Mucosa of rectum (tissue), 2 donors: ENCODE measurements around the gene OTOP2.
A peak's percentile ranks its signal among the peaks of the same experiment; 100 is the strongest.

Experiments
- H3K27ac ChIP-seq, 2 donors: one replicate each; pipeline ENCODE4 v1.7.0; 2013; ENCODE audit warnings: inconsistent platforms in 2 of 2, low read depth in 2 of 2, low read length in 2 of 2
- H3K27me3 ChIP-seq, 2 donors: one replicate each; pipeline ENCODE4 v1.7.0; 2013; ENCODE audit warnings: low read length in 2 of 2; ENCODE audit not compliant: control insufficient read depth in 2 of 2, insufficient read depth in 2 of 2
- H3K36me3 ChIP-seq, 2 donors: one replicate each; pipeline ENCODE4 v1.7.0; 2013; ENCODE audit warnings: low read length in 2 of 2; ENCODE audit not compliant: control insufficient read depth in 2 of 2, insufficient read depth in 2 of 2
- H3K4me1 ChIP-seq, 2 donors: one replicate each; pipeline ENCODE4 v1.7.0; 2013; ENCODE audit warnings: low read length in 2 of 2, mild to moderate bottlenecking in 1 of 2; ENCODE audit not compliant: control insufficient read depth in 2 of 2, insufficient read depth in 2 of 2
- H3K4me3 ChIP-seq, 2 donors: one replicate each; pipeline ENCODE4 v1.7.0; 2013; ENCODE audit warnings: low read length in 2 of 2
- H3K9ac ChIP-seq, 2 donors: one replicate each; pipeline ENCODE4 v1.7.0; 2013; ENCODE audit warnings: low read length in 2 of 2, low read depth in 1 of 2, mild to moderate bottlenecking in 1 of 2
- H3K9me3 ChIP-seq, 2 donors: one replicate each; pipeline ENCODE4 v1.7.0; 2013; ENCODE audit warnings: low read length in 2 of 2; ENCODE audit not compliant: control insufficient read depth in 2 of 2
- donor health status: healthy.
- donor health status: Normal muscosa, but diverticular disease.

OTOP2 gene

DNA sequence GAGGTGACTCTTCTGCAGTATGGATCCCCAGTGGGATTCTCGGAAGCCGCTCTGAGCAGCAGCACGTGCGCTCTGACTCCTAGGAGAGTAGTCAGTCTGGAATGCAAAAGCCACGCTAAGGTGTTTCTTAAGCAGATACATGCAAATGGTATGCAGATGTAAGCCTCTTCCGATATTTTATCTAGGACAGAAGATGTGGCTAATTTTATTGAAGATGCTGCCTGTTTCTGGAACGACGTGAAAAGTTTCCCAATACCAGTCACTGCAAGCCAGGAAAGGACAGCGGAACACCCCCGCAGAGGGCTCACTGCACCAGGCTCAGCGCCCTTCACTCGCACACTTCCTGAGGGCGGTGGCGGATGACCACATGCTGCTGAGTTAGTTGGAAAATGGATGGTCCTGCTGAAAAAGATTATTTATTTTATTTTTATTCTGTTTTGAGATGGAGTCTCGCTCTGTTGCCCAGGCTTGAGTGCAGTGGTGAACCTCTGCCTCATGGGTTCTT lies 40.8 kb upstream of the OTOP2 start:
- Histone ChIP-seq H3K9me3 (no peaks in the 10 kb centered on the region), H3K4me1 (peaks cover 3 to 5% of the 10 kb centered on the region in 2 donors), H3K27ac (no peak overlapping the region), H3K9ac (no peak overlapping the region), H3K4me3 (no peak overlapping the region), H3K27me3 (peaks cover 0 to 2% of the 10 kb centered on the region in 2 donors), H3K36me3 (no peaks in the 10 kb centered on the region)

DNA sequence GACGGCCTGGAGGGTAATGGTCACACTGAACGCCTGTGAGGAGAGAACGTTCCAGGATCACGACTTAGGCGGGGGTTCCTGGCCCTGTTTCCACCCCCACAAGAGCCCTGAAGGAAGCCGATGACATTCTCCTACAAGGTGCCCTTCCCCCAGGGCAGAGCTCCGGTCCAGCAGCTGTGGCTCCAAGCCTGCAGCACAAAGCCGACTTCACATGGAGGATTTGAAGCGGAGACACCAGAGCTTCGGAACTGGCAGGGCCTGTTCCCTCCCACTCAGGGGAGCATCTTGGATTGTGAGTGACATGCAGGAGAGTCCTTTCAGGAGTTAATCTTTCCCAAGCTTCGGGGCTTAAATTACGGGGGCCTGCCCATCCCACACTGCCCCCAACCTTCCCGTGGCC lies 35.6 kb upstream of the OTOP2 start:
- Histone ChIP-seq H3K4me1 (peaks cover 0 to 4% of the 10 kb centered on the region in 2 donors), H3K36me3 (no peaks in the 10 kb centered on the region), H3K9me3 (no peaks in the 10 kb centered on the region), H3K27me3 (peaks cover 15 to 17% of the 10 kb centered on the region in 2 donors), H3K27ac (no peak overlapping the region), H3K4me3 (no peak overlapping the region), H3K9ac (no peak overlapping the region)

DNA sequence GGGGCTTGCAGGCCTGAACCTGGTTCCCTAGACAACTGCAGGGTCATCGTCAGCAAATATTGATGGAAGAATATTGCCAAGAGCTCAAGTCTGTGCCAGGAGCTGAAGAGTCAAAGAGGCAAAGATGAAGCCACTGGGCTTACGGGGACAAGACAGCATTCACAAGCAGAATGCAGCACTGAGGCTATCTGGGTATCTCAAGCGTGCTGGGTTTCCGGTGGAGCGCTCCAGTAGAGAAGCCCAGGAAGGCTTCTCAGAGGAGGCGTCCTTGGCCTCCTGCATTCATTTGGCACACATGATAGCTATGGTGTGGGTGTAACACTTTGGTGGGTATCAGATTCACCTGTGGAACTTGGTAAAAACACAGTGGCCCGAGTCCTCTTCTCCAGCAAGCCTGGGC lies 33.5 kb upstream of the OTOP2 start:
- Histone ChIP-seq H3K27ac (no peak overlapping the region), H3K4me3 (no peak overlapping the region), H3K4me1 (peaks cover 0 to 4% of the 10 kb centered on the region in 2 donors), H3K9ac (no peak overlapping the region), H3K36me3 (no peaks in the 10 kb centered on the region), H3K27me3 (peaks cover 25 to 31% of the 10 kb centered on the region in 2 donors), H3K9me3 (no peaks in the 10 kb centered on the region)

DNA sequence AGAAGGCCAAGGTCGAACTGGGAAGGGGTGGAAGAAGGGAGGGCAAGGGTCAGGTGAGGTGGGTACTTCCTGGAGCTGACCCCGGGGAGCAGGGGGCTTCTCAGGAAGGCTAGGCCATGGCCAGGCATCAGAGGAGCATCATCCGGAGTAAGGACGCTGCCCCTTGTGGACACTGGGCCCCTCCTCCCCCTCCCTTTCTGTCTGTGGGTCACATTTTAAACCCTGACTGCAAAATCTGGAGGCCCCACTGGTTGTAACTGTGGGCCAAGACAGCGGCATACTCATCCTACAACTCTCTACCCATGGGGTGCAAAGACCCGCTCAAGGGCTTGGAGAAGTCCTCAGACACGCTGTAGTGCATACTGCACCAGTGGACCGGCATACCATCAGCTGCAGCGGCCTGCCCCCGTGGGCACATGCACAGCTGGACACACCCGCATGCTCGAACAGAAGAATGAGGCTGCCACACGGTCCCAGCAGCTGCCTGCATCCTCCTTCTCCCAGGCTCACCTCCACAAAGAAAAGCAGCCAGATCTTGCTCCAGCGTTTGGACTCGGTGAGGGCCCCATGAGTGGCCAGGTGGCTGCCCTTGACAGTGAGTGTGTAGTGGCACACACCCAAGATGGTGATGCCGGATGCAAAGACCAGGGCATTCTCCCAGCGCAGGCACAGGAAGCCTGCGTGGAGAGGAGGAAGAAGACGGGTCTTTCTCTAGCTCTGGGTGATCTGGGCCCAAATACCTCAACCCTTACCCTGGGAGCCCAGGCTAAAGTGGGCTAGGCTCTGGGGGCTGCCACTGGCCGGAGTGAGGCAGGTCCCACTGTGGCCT lies 31.8 kb upstream of the OTOP2 start:
- peaks cover 29 to 34% of the 10 kb centered on the region in 2 donors for H3K27me3 ChIP-seq
- H3K36me3 ChIP-seq = no peaks in the 10 kb centered on the region
- H3K9me3 ChIP-seq = no peaks in the 10 kb centered on the region
- peaks cover 0 to 4% of the 10 kb centered on the region in 2 donors for H3K4me1 ChIP-seq
- no peak overlapping the region for H3K27ac ChIP-seq
- H3K9ac ChIP-seq = no peak overlapping the region
- peak overlapping the region in 1 of 2 donors; percentile 43 for H3K4me3 ChIP-seq

DNA sequence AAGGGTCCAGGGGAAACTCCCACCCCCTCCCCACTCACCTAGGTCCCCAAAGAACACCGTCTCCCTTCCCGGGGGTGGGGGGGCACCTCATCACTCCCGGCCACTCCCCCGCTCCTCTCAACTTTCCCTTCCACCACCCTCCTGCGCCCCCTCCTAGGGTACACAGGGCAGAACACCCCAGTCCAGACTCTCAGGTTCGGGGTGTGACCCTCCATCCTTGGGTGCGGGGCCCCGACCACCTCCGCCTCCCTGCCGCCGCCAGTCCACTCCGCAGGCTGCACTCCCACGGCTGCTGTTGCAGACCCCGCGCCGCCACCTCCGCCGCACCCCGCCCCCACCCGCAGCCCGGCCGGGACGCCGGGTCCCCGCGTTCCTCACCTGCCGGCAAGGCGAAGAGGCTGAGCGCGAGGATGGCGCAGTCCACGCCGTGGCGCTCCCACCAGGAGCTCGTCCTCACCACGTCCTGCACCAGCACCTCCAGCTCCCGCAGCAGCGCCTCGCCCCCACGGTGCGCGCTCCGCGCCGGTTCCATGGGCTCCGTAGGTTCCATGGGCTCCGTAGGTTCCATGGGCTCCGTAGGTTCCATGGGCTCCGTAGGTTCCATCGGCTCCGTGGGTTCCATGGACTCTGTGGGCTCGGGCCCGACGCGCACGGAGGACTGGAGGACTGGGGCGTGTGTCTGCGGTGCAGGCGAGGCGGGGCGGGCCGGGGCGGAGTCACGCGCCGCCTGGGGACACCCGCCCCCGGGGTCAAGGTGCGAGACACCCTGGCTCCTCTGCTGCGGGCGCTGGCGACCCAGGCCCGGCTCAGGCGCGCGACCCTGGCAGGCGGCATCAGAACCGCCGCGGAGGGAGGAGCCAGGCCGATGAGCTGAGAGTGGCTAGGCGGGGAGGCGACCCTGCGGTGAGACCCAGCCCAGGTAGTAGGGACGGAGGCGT lies 30.8 kb upstream of the OTOP2 start, which contains the start of gene FADS6:
Gene FADS6 (minus strand): TSS at position 660 of the 938 bp plus-strand sequence. CDS start 38 bp downstream, at position 622.
- H3K4me1 ChIP-seq = peaks cover 0 to 4% of the 10 kb centered on the region in 2 donors
- no peak within 1 kb of the TSS for H3K27ac ChIP-seq
- H3K27me3 ChIP-seq = peaks cover 29 to 34% of the 10 kb centered on the region in 2 donors
- no peak within 1 kb of the TSS for H3K9ac ChIP-seq
- H3K9me3 ChIP-seq = no peaks in the 10 kb centered on the region
- peak within 1 kb of the TSS; percentile 20 to 43 for H3K4me3 ChIP-seq
- H3K36me3 ChIP-seq = no peaks in the 10 kb centered on the region

DNA sequence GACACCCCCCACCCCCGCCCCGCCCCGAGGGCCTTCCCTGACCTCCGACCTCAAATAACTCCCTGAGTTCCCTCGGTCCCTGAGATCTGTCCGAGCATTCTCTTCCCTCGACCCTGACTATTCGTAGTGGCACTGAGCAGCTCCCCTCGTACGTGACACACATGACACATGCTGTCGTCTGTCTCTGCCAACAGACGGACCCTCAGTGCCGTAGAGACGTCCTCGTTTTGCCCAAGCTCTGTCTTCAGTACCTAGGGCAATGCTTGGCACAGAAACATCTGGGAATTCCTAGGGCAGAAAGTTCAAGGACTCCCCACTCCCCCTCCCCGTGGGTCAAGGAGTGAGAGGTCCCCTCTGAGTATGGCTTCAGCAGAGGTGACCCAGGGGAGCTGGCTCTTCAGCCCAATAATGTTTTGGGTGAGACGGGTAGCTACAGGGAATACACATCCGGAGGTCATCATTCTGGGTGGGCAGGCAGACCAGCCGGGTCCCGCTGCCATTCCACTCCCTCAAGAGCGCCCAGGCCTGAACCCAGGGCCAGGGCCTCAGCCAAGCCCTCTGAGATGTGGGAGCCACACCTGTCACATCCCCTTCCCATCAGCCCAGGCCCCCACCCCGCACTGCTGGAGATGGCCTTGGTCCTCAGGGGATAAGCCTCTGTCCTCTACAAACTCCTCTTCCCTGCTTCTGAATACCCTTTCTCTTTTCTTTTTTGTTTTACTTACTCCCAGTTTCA lies 30.0 kb upstream of the OTOP2 start:
- no peak overlapping the region for H3K27ac ChIP-seq
- H3K4me1 ChIP-seq = peaks cover 0 to 4% of the 10 kb centered on the region in 2 donors
- no peaks in the 10 kb centered on the region for H3K36me3 ChIP-seq
- H3K4me3 ChIP-seq = no peak overlapping the region
- peaks cover 25 to 34% of the 10 kb centered on the region in 2 donors for H3K27me3 ChIP-seq
- H3K9ac ChIP-seq = no peak overlapping the region
- no peaks in the 10 kb centered on the region for H3K9me3 ChIP-seq

DNA sequence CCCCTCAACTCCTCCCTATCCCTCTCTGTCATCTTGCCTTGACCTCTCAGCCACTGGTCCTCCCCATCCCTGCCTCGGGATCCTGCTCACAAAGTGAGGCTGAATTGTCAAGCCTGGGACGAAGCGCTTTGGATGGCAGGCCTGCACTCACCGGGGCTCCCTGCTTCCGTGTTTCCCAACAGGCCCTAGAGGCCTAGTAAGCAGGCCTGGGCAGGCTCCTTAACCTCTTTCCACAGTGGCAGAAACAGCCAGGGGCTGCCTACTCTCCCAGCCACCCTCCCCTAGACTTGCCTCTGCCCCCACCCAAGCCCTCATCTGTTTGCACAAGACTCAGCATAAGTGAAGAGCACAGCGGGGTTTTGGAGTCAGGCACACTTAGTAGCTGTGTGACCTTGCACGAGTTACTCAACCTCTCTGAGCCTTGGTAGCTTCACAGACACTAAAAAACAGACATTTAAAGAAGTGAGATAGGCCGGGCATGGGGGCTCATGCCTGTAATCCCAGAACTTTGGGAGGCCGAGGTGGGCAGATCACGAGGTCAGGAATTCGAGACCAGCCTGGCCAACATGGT lies 25.6 kb upstream of the OTOP2 start:
- H3K27me3 ChIP-seq = peaks cover 16 to 18% of the 10 kb centered on the region in 2 donors
- no peak overlapping the region for H3K9ac ChIP-seq
- no peak overlapping the region for H3K27ac ChIP-seq
- no peaks in the 10 kb centered on the region for H3K36me3 ChIP-seq
- H3K4me1 ChIP-seq = no peaks in the 10 kb centered on the region
- H3K4me3 ChIP-seq = no peak overlapping the region
- no peaks in the 10 kb centered on the region for H3K9me3 ChIP-seq

DNA sequence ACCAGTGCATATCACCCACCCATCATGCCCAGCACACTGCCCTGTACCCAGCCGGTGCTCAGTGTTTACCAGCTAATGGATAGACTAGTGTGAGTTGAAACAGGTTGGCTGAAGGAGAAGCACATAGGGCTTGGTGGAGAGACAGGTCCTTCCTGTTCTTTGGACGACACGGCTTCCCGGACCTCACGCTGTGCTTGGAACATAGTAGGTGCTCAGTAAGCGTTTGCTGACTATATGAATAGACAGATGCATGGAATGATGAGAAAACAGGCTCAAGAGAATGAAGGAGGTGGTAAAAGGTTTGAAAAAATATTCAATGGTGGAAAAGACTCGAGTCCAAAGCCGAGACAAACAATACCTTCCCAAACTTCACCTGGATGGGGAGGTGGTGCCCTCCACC lies 23.9 kb upstream of the OTOP2 start:
- H3K9me3 ChIP-seq = no peaks in the 10 kb centered on the region
- no peak overlapping the region for H3K27ac ChIP-seq
- no peak overlapping the region for H3K9ac ChIP-seq
- H3K4me1 ChIP-seq = no peaks in the 10 kb centered on the region
- peaks cover 9 to 12% of the 10 kb centered on the region in 2 donors for H3K27me3 ChIP-seq
- no peak overlapping the region for H3K4me3 ChIP-seq
- H3K36me3 ChIP-seq = no peaks in the 10 kb centered on the region

DNA sequence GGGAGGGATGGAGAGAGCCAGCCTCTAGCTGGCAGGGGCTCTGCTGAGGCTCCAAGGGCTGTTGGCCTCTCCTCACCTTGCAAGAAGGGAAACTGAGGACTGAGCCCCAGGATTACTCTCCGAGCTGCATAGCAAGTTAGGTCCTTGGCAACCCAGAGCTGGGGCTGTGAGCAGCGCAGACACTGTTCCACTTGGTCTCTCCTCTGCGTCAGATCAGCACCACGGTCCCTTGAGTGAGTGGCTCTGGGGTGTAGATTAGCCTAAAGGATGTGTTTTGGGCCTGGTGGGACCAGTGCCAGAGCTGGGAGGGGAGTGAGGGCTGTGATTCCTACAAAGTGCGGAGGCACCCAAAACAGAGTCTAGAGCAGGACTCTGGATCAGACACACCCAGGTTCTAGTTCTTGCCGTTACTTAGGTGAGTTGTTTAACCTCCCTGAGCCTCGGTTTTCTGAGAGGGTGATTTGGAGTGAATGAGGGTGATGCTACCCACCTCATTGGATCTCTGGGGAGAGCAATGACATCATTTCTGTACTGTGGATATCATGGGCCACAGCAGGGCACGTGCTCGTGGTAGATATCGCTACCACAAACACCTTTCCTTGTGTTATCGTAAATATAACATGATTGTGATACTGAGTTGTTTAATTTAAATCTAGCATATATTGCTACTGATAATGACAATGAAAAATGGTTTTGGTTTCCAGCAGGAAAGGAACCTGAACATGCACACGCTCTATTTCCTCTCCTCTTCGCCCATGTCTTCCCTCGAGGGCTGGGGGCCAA lies 22.5 kb upstream of the OTOP2 start:
- H3K9ac ChIP-seq = no peak overlapping the region
- no peak overlapping the region for H3K27ac ChIP-seq
- H3K4me1 ChIP-seq = no peaks in the 10 kb centered on the region
- peaks cover 5 to 7% of the 10 kb centered on the region in 2 donors for H3K27me3 ChIP-seq
- H3K4me3 ChIP-seq = no peak overlapping the region
- no peaks in the 10 kb centered on the region for H3K36me3 ChIP-seq
- H3K9me3 ChIP-seq = no peaks in the 10 kb centered on the region
